CD4-positive, alpha-beta T cell treated with Interleukin-17A for 4 hours (primary cell): ENCODE measurements around the gene CYSLTR2.
A peak's percentile ranks its signal among the peaks of the same experiment; 100 is the strongest.

Experiments used
- DNase-seq: peaks from one replicate; pipeline ENCODE4 v3.0.0-alpha.2; 2020; ENCODE audit warnings: mixed read lengths

Gene CYSLTR2

GRCh38 chr13:48653472-48653939 lies at the start of gene CYSLTR2:
Gene CYSLTR2, plus strand, starts transcription at chr13:48653929. Its CDS starts 52,889 bp downstream, at chr13:48706818.
- DNase-seq: peak; percentile 13

- no peak for DNase-seq
Observed at GRCh38 chr13:48615049-48615448, 38.7 kb upstream of the CYSLTR2 start.

GRCh38 chr13:48618937-48619336 lies 34.8 kb upstream of the CYSLTR2 start:
- no peak for DNase-seq

- no peak for DNase-seq
Observed at GRCh38 chr13:48621056-48621455, 32.7 kb upstream of the CYSLTR2 start.

GRCh38 chr13:48624016-48624415 lies 29.7 kb upstream of the CYSLTR2 start:
- DNase-seq: no peak

- no peak for DNase-seq
Observed at GRCh38 chr13:48624858-48625257, 28.9 kb upstream of the CYSLTR2 start.

- no peak for DNase-seq
Observed at GRCh38 chr13:48625413-48626076, 28.2 kb upstream of the CYSLTR2 start.

GRCh38 chr13:48626077-48626449 lies 27.7 kb upstream of the CYSLTR2 start:
- no peak for DNase-seq

GRCh38 chr13:48626726-48627451 lies 26.8 kb upstream of the CYSLTR2 start:
- no peak for DNase-seq

- DNase-seq: no peak
Observed at GRCh38 chr13:48629277-48629676, 24.5 kb upstream of the CYSLTR2 start.

GRCh38 chr13:48630291-48630690 lies 23.4 kb upstream of the CYSLTR2 start:
- no peak for DNase-seq

GRCh38 chr13:48630773-48631172 lies 23.0 kb upstream of the CYSLTR2 start:
- DNase-seq: no peak

GRCh38 chr13:48631441-48631840 lies 22.3 kb upstream of the CYSLTR2 start:
- DNase-seq: no peak

GRCh38 chr13:48633700-48634099 lies 20.0 kb upstream of the CYSLTR2 start:
- DNase-seq: no peak

GRCh38 chr13:48634636-48635035 lies 19.1 kb upstream of the CYSLTR2 start:
- no peak for DNase-seq

- DNase-seq: no peak
Observed at GRCh38 chr13:48635478-48635877, 18.3 kb upstream of the CYSLTR2 start.

- no peak for DNase-seq
Observed at GRCh38 chr13:48636550-48636949, 17.2 kb upstream of the CYSLTR2 start.

- no peak for DNase-seq
Observed at GRCh38 chr13:48637601-48638000, 16.1 kb upstream of the CYSLTR2 start.

GRCh38 chr13:48640767-48641166 lies 13.0 kb upstream of the CYSLTR2 start:
- no peak for DNase-seq

GRCh38 chr13:48641404-48641803 lies 12.3 kb upstream of the CYSLTR2 start:
- no peak for DNase-seq

GRCh38 chr13:48642061-48642460 lies 11.7 kb upstream of the CYSLTR2 start:
- DNase-seq: no peak

GRCh38 chr13:48643159-48643558 lies 10.6 kb upstream of the CYSLTR2 start:
- no peak for DNase-seq

- DNase-seq: no peak
Observed at GRCh38 chr13:48644141-48644540, 9.6 kb upstream of the CYSLTR2 start.

GRCh38 chr13:48644951-48645350 lies 8.8 kb upstream of the CYSLTR2 start:
- no peak for DNase-seq

GRCh38 chr13:48645845-48646244 lies 7.9 kb upstream of the CYSLTR2 start:
- DNase-seq: no peak
